KBM-7 (cell line): ENCODE measurements around the gene TMEM235.

Source experiments
- DNase-seq: peaks from one replicate; pipeline ENCODE4 v3.0.0-alpha.2; 2015
- in situ Hi-C: fragments of 300-500 bp; cut with MboI; formaldehyde crosslinking; loops from 2 replicates; pipeline ENCODE4 v1.14.3; 2020; ENCODE audit warnings: low sequenced_read_pairs, low pct_unique_long_range_greater_than_20kb, mixed read lengths

The TMEM235 gene

GRCh38 chr17:78289802-78290363 lies 58.5 kb downstream of the TMEM235 start:
- in situ Hi-C loops: no loop called here
- peak; percentile 84 for DNase-seq
